GM18870 (cell line): ENCODE results near the gene GPR173.

Experiments
- ATAC-seq: cut with Tn5 transposase; IDR thresholded peaks from one replicate; pipeline ENCODE4 v1.9.1; 2021; ENCODE audit warnings: moderate library complexity; ENCODE audit not compliant: unreplicated experiment

GPR173 gene

DNA sequence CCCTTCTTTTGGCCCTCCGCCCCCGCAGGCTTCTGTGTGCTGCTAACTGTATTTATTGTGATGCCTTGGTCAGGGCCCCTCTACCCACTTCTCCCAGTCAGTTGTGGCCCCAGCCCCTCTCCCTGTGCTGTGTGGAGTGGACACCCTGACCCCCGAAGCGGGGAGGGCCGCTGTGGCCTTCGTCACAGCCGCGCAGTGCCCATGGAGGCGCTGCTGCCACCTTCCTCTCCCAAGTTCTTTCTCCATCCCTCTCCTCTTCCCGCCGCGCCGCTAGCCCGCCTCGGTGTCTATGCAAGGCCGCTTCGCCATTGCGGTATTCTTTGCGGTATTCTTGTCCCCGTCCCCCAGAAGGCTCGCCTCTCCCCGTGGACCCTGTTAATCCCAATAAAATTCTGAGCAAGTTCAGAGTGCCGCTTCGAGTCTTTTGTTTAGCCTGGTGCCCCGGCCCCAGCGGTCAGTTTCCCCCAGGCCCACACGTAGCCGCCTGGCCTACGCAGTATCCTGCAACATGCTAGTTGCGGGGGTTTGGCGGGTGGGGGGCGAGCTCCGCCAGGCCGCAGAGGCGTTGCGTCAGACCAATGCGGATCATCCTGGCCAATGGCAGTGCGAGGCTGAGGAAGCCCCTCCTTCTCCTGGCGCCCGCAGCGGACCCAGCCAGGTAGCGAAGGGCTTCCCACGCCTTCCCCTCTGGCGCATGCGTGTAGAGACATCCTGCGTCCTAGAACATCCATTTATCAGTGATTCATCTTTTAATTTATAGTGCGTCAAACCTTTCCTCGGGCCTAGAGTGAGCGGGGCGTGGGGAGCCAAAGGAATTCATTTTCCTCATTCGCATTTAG, 39.8 kb downstream of the GPR173 start:
- ATAC-seq, result no peak

DNA sequence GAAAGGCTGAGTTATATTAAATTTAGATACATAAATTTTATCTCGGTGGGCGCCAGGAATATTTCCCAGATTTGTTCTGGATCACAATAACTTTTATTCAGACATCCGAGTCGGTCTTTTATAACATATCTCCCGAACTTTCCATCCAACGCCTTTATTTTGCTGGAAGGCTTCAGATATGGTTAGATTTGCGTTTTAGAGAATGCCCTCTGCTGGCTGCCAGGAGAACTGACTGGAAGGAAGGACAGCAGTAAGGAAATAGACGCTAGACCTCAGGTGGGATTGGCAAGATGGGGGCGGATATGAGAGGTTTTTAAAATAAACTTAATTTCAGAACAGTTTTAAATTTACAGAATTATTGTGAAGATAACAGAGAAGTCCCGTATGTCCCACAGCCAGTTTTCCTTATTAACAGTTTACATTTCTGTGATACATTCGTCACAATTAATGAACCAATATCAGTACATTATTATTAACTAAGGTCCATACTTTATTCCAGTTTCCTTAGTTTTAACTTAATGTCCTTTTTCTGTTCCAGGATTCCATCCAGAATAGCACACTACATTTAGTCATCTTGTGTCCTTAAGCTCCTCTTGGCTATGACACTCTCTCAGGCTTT, 40.7 kb downstream of the GPR173 start:
- no peak for ATAC-seq

DNA sequence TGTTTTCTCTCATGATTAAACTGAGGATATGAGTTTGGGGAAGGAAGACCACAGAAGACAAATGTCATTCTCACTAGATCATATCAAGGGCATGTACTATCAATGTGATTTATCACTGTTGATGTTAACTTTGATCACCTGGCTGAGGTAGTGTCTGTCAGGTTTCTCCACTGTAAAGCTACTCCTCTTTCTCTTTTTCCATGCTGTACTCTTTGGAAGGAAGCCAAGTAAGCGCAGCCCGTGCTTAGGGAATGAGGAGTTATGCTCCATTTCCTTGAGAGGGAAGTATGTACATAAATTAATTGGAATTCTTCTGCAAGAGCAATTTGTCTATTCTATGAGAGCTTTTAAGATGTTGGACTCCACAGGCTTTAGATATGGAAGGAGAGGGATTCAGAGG, 41.3 kb downstream of the GPR173 start:
- no peak for ATAC-seq

GRCh38 chrX:53091354-53091753, 42.8 kb downstream of the GPR173 start:
- no peak for ATAC-seq

DNA sequence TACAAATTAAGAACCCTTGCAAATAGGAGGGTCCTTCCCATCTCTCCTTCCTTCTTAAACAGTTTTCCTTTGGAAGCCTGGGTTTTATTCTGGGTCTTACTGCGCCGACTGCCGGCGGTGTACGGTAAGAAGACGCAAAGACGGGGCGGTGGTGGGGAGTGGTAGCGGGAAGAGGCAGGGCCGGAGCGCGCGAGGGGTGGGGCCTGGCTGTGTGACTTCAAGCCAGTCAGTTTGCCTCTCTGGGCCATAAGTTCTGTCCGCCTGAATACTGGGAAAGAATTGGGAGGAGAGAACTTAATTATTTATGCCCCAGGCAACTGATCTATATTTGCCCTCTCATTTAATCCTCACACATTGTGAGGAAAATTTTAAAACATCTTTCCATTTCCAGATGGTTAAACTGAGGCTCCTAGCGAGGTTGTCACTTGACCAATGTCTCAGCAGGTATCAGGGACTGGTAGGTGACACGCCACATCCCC, 44.6 kb downstream of the GPR173 start:
- no peak for ATAC-seq

DNA sequence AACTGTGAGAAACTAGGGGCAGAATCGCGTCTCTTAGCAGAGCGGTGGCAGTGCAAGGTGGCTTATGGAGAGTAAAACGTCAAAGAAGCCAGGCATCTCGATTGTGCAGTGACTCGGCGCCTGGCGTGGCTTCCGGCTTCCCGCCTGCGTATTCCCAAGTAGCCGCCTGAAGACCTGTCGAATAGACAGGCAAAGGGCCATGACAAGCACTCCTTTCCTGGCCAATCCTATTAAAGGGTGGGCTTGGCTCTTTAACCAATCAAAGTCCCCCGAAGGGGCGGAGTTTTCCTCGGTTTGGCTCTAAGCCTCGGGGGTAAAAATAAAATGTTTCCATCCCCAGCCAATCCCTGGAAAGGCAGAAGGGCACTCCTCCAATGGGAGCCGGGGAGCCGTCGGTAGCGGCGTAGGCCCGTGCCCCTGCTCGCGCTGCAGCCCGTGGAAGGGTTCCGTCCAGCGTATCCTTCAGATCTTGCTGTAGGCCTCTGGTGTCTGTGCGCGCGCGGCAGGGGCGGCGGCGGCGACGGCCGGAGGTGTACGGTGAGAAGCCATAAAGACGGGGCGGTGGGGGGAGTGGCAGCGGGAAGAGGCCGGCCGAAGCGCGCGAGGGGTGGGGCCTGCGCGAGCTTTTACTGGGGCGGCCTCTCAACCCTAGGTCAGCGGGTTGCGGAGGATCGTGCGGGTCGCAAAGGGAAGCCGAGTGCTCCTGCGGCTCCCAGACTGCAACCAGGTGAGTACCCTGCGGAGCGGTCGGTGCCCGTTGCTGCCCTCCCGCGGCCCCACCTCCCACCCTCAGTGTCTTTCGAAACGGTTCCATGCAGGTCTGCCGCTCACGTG, 45.4 kb downstream of the GPR173 start, which contains the start of gene KANTR:
TSS of gene KANTR (plus strand) at position 395 of the 834 bp plus-strand sequence. CDS start 30,131 bp downstream, outside the sequence.
- ATAC-seq, result peak; percentile 84

DNA sequence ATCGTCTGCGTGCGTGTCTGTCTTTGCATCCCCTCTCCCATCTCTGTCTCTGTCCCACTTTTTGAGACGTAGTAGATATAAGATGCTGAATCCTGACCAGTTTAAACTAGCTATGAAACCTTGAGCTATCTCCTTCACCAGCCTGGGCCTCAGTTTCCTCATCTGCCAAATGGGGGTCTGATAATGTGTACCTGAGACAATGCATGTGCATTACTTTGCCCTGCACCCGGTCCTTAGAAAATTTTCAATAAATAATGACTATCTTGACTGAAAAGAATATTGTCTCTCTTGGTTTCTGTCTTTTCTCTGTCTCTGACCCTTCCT, 46.0 kb downstream of the GPR173 start:
- no peak for ATAC-seq

- no peak for ATAC-seq
Observed at GRCh38 chrX:53095796-53096195, 47.2 kb downstream of the GPR173 start.

DNA sequence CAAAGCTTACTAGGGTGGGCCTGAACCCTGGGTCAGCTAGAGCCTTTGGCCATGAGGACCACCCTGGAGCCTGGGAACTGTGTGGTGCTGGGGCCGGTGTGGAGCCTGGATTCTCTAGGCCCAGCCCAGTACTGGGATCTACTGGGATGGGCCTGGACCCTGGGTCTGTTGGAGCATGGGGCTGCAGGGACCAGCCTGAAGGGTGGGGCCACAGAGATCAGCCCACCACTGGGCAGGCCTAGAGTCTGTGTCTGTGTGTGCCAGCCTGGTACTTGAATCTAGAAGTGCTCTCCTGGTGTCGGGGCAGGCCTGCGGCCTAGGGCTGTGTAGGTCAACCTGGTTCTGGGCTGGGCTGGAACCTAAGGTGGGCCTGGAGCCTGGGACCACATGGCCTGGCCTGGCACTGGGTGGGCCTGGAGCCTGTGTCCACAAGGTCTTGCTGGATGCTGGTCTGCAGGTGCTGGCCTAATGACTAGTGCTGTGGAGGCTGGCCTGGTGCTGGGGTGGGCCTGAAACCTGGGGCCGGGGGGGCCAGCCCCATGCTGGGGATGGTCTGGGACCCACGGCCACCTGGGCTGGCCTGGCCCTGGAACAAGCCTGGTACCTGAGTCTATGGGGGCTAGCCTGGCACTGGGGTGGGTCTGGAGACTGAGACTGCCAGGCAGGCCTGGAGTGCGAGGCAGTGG, 66.4 kb downstream of the GPR173 start:
- ATAC-seq, result no peak

DNA sequence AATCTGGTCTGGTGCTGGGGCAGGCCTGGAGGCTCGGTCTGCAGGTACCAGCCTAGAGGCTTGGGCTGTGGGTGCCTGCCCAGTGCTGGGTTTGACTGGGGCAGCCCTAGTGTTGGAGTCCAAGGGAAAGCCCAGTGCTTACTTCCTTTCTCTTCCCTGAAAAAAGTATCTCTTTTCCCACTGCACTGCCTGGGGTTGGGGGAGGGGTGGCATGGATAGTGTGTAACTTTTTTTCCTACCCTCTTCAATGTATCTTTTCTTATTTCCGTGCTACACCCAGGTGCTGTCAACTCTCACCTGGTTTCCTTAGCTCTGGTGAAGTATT, 66.9 kb downstream of the GPR173 start:
- ATAC-seq, result no peak

DNA sequence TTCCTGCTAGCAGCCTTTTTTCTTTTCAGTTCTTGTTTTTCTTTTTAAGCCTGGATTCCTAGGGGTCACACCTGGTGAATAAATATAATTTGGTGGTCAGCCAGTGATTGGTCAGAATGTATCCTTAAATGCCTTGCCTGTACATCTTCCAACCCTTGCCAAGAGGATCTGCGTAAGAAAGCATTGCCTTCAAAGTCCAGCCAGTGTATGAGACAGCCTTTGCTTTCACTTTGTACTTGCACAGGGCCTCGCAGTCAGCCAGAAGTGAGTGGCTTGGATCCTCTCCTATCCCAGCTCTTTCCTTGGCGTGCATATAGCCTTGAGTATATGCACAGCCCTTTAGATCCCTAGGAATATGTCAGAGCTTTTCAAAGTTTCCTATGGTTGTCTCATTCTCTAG, 67.5 kb downstream of the GPR173 start:
- ATAC-seq, result no peak

GRCh38 chrX:53122013-53122412, 73.4 kb downstream of the GPR173 start:
- no peak for ATAC-seq

DNA sequence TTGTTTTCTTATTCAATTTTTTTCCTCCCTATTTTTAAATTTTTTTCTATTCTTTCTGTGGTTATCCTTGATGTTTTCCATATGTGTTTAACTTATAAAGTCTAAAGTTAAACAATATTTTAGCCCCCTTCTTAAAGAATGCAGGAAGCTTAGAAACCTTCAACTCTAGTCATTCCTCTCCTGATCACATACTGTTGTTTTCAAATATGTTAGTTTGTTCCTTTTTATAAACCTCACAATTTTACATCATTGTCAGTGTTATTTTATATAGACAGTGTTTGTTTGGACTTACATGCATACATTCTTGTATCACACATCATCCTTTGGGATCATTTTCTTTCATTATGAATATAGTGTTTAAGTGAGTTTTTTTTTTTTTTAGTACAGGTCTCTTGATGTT, 76.9 kb downstream of the GPR173 start:
- no peak for ATAC-seq

DNA sequence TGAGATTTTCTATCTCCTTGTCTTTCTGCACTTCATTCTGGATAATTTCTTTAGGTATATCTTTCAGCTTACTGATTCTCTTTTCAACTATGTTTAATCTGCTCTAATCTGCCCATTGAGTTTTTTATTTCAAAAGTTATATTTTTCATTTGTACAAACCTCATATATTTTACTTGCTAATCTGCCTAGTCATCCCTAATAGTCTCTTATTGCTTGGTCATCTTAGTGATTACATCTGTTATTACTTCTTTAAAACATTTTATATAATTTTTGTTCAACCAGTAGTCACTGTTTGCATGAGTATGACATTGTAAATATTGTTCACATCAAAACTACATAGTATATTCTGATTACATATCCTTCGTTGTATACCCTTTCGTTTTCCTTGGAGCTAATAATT, 77.8 kb downstream of the GPR173 start:
- no peak for ATAC-seq

DNA sequence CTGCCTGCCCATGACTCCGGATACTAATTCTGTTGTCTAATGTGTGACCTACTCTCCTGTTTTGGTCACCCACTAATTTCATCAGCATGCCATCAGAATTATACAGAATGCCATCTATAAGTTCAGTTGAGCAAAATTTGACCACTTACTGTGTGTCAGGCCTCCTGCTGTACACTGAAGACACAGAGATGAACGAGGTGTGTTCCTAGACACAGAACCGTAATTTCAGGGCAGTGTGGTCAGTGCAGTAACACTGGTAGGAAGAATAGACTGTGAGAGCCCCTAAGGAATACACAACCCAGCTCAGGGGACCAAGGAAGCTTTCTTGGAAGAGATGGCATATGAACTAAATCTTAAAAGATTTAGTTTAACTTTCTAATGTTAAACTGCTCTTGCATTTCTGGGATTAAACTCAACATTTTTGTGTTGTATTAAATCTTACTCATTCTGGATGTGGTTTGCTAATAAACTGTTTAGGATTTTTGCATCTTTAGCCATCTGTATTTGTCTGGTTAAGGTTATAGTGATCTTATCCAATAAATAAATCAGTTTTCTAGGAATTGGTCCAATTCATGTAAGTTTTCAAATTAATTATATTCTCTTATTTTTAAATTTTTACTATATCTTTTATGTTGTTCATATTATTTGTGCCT, 79.6 kb downstream of the GPR173 start:
- no peak for ATAC-seq
